HG03135 (cell line): ENCODE data around the gene DYNC1LI2.

Source experiments
- ATAC-seq: cut with Tn5 transposase; IDR thresholded peaks from one replicate; pipeline ENCODE4 v1.9.1; 2021; ENCODE audit warnings: mild to moderate bottlenecking, moderate library complexity; ENCODE audit not compliant: unreplicated experiment

The DYNC1LI2 gene

DNA sequence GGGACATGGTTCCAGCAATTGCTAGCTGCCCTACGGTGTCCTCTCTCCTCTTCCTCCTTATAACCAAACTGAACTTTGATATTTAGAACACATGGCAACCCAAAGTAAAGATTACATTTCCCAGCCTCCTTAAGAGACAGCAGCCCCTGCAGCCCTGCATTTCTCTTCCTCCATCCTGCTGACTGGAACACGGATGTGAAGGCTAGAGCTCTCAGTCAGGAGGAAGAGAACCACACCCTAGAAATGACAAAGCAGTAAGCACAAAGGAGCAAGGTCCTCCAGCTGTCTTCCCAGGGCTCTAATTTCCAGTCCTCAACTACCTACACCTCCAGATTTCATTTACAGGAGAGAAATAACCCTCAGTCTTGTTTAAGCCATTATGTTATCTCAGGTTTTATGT is 10.9 kb downstream of the DYNC1LI2 start:
- no peak for ATAC-seq

DNA sequence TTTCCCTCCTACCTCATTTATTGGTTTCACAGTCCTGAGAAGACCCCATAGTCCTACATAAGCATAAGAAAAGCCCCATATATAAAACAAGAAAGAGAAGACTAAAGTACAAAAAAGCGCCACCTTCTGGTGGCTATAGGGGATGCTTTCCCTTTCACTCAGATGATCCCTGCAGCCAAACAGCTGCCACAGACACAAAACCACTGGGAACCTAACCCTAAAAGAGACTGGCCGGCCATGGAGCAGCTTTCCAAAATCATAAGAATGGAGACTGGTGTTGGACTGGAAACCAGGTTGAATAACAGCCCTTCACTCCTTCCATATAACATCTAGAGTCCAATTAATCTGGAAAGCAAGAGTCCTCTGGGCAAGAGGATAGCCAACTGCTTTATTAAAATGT is 11.4 kb downstream of the DYNC1LI2 start:
- no peak for ATAC-seq

GRCh38 chr16:66735891-66736290 is 15.5 kb downstream of the DYNC1LI2 start:
- ATAC-seq = no peak

- no peak for ATAC-seq
Measured at GRCh38 chr16:66731101-66731500, 20.3 kb downstream of the DYNC1LI2 start.

DNA sequence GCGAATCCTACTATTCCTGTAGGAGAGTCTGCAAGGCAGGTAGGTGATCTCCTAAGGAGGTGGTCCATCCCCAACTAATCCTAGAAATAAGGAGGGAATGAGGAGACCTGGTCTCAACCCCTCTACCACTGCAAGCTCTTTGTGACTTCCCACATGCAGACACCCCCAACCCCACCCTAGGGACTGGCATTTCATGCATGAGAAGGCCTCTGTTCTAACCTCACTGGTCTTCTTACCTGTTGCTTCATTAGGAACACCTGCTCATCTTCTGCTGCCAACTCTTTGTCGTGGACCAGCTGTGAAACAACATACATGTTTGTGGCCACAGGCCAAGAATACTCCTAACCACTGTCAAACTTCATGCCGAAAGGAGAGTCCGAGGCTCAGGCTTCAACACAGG is 22.6 kb downstream of the DYNC1LI2 start:
- no peak for ATAC-seq

GRCh38 chr16:66728117-66728787 is 23.2 kb downstream of the DYNC1LI2 start:
- no peak for ATAC-seq

- ATAC-seq = no peak
Measured at GRCh38 chr16:66720766-66721165, 30.6 kb downstream of the DYNC1LI2 start.

- no peak for ATAC-seq
Measured at GRCh38 chr16:66719246-66719645, 32.2 kb downstream of the DYNC1LI2 start.

DNA sequence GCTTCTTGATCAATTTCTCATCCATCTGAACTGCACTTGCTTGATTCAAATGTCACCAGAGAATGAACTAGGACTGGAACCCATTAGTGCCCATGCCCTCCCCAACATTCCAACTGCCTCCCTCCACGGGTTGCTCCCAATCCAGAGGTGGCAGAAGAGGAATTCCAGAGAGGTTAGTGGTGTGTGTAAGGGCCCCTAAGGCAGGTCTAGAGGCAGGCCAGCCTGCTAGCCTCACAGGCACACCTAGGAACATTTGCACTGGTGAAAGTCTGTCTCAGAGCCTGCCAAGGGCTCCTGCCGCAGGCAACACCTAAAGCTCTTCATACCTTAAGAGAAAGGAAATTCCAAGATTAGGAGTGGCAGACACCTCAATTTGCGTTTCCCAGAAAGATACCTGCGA is 33.6 kb downstream of the DYNC1LI2 start:
- no peak for ATAC-seq

DNA sequence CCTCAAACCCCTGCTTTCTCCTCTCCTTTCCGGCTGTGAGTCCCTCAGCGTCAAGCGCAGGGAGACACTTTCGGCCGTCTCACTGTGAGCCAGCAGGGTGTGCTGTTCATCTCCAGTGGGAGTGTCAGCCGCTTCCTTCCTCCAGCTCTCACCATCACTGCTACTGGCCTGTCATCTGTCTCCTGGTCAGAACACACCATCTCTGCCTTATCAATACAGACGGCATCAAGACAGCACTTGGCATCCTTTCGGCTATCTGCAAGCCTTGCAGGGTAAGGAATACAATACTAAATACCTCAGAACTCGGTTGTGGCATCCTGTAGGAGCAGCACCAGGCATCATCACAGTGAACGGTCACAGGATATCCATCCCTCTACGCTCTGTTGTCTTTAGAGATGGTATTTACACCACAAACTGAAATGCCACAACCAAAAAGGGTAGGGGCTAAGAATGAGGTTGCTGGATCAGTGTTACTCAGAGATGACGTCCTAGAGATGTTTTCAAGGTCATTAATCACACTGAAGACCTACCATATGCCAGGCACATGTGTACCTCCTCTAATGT is 34.2 kb downstream of the DYNC1LI2 start:
- ATAC-seq = no peak

DNA sequence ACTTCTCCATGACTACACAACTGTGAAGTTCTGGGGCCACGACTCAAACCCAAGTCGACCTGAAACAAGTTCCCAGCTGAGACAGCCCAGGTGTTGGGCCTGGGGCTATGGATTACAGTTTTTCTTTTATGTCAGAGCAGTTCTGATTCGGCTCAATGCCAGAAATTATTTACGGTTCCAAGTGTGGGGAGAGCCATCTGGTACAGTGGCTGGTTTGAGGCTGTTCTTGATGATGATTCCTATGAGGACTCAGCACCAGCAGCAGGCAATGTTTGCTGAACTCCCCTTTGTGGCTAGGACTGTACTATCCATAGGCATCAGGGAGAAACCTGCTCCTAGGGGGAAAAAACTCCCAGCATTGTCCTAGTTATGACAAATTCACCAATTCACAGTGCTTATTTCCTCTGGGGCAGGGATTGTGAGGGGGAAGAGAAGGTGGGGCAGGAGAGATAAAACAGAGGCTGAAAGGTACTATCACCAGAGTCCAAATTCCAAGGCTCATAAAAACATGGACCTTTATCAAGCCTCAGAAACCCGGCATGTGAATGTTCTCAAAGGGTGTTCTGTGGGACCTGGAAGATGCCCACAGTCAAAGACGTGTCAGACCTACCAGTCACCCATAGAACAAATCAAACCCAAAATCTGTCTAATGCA is 36.6 kb downstream of the DYNC1LI2 start:
- ATAC-seq = no peak

DNA sequence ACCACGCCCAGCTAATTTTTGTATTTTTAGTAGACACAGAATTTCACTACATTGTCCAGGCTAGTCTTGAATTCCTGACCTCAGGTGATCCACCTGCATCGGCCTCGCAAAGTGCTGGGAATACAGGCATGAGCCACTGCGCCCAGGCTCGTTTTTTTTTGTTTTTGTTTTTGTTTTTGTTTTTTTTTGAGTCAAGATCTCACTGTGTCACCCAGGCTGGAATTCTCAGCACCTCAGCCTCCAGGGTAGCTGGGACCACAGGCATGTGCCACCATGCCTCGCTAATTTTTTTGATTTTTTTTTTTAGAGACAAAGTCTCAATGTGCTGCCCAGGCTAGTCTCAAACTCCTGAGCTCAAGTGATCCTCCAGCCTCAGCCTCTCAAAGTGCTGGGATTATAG is 37.3 kb downstream of the DYNC1LI2 start:
- ATAC-seq = no peak

DNA sequence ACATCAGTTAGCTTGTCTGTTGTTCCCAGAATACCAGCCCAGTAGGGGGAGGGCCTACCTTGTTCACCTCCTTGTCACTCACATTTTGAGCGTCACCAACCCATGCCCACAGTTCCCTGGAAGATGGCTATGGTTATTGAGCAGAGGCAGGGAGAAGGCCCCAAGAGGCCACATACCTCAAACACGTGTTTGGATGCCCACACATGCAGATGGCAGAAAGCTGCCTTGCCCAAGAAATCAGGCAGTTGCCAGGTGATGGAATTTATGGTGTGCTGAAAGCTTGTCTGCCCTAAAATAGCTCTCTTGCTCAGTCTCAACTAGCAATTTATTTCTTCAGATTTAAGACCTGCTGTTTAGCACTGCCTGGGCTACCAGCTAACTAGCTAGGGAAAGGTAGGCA is 38.3 kb downstream of the DYNC1LI2 start:
- ATAC-seq = no peak

GRCh38 chr16:66712512-66712911 is 38.9 kb downstream of the DYNC1LI2 start:
- no peak for ATAC-seq

- no peak for ATAC-seq
Measured at GRCh38 chr16:66711581-66711980, 39.8 kb downstream of the DYNC1LI2 start.

- ATAC-seq = no peak
Measured at GRCh38 chr16:66706506-66706880, 44.9 kb downstream of the DYNC1LI2 start.

DNA sequence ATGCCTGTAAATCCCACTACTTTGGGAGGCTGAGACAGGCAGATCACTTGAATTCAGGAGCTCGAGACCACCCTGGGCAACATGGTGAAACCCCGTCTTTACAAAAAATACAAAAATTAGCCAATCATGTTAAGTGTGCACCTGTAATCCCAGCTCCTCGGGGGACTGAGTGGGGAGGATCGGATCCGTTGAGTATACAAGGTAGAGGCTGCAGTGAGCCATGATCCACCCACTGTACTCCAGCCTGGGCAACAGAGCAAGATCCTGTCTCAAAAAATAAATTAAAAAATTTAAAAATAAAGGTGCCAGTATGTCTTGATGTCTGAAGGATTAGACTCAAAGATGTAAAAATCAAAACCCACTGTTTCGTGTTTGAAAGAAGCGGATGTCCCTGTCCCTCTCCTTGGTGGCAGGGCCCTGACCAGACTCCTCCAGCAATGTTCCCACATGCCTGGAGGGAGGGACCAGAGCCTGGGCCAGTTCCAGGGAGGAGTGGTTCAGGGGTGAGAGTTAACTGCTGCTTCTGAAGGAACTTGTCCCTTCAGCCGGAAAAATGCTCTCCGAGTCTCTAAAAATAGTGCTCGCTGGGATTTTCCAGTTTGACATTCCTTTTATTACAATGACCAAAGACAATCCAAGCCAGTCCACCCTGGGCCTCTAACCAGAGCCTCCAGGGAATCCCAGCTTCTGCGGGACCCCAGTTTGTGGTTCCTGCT is 45.5 kb downstream of the DYNC1LI2 start:
- no peak for ATAC-seq

GRCh38 chr16:66703406-66704215 is 47.8 kb downstream of the DYNC1LI2 start:
- ATAC-seq = no peak

GRCh38 chr16:66701516-66701915 is 49.9 kb downstream of the DYNC1LI2 start:
- ATAC-seq = no peak

DNA sequence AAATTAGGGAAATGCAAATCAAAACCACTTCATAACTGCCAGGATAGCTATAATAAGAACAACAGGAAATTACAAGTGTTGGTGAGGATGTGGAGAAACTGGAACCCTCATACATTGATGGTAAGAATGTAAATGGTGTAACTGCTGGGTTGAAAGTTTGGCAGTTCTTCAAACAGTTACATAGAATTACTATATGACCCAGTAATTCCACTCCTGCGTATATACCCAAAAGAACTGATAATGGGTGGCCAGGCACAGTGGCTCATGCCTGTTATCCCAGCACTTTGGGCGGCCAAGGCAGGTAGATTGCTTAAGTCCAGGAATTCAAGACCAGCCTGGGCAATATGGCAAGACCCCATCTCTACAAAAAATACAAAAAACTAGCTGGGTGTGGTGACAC is 50.4 kb downstream of the DYNC1LI2 start:
- no peak for ATAC-seq

DNA sequence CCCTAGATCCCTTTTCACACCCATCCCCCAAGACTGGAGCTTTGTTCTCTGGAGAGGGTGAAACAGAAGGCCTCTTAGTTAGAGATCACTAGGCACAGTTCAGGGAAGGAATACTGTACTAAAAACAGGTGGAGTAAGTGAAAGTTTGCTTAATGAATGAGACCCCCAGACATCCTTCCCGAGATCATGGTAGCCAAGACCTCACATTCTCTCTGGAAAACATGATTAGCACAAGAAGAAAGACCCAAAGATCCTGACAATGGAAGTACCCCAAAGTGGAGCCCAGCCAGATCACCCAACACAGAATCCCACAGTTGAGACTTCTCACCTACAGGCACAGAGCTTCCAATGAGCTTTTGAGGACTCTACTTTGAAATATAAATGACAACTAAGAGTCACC is 51.5 kb downstream of the DYNC1LI2 start:
- no peak for ATAC-seq
